B cell (primary cell): ENCODE measurements around the gene A1CF. TPM values are rescaled to one million over a fixed set of nuclear protein-coding genes. Genes with fewer than 3 reads are reported as not detected.
"Not testable (repeated sequence)": the region's sequence is repeated elsewhere in the genome, so short reads cannot be mapped to it uniquely, and the experiment has no call there.

Source experiments
- ATAC-seq: fragments of 200-7000 bp; cut with Tn5 transposase; one replicate; pipeline ENCODE4 v1.10.0; 2021; ENCODE audit warnings: low read depth, mild to moderate bottlenecking, moderate number of reproducible peaks, moderate library complexity
- CTCF ChIA-PET: fragments of 350-600 bp; sonication (Branson Sonifier 250); formaldehyde crosslinking; loops from one replicate; lab custom pipeline; 2021; ENCODE audit warnings: antibody characterized with exemption, inconsistent platforms; lab: Charles Lee
- POLR2A ChIA-PET: fragments of 350-600 bp; sonication (Branson Sonifier 250); formaldehyde crosslinking; loops from one replicate; lab custom pipeline; 2021; ENCODE audit warnings: antibody characterized with exemption; lab: Charles Lee
- DNase-seq: peaks from one replicate; pipeline ENCODE4 v3.0.0; 2013
- H2AFZ ChIP-seq: 2 replicates; pipeline ENCODE4 v1.6.1; 2012; ENCODE audit warnings: mild to moderate bottlenecking, low read depth, low read length; ENCODE audit not compliant: insufficient read depth, poor library complexity, severe bottlenecking
- H3K27ac ChIP-seq, 2 donors: 1 replicate in 1 of 2; 2 replicates in 1 of 2; pipeline ENCODE4 v1.5.1; 2012 to 2013; ENCODE audit warnings: low read length in 2 of 2, mild to moderate bottlenecking in 2 of 2, moderate library complexity in 1 of 2
- H3K27me3 ChIP-seq, 4 experiments: fragments of 200-600 bp in 1 of 4; sonication (generic) in 1 of 4; replicated peaks in 1 of 4; 1 replicate in 2 of 4; 2 replicates in 2 of 4; pipeline versions ENCODE4 v1.6.1 to v1.7.0; 2013 to 2016; ENCODE audit warnings: low read length in 3 of 4, mild to moderate bottlenecking in 2 of 4, mixed read lengths in 1 of 4, moderate library complexity in 1 of 4; ENCODE audit not compliant: insufficient read depth in 4 of 4, control insufficient read depth in 3 of 4; ENCODE audit errors: control extremely low read depth in 1 of 4
- H3K36me3 ChIP-seq, 2 experiments: replicated peaks in 1 of 2; 1 replicate in 1 of 2; 2 replicates in 1 of 2; pipeline versions ENCODE4 v1.6.1 to v1.7.1; 2013; ENCODE audit warnings: low read length in 1 of 2; ENCODE audit not compliant: insufficient read depth in 2 of 2, control insufficient read depth in 1 of 2; ENCODE audit errors: control extremely low read depth in 1 of 2, extremely low read depth in 1 of 2
- H3K4me1 ChIP-seq, 2 donors: fragments of 200-600 bp in 1 of 2; sonication (generic) in 1 of 2; 1 replicate in 1 of 2; 2 replicates in 1 of 2; pipeline versions ENCODE4 v1.5.1 to v1.6.1; 2013 to 2017; ENCODE audit warnings: low read length in 2 of 2; ENCODE audit not compliant: control insufficient read depth in 2 of 2, insufficient read depth in 2 of 2
- H3K4me2 ChIP-seq: replicated peaks from 2 replicates; pipeline ENCODE3; 2012; ENCODE audit warnings: mild to moderate bottlenecking, low read depth, low read length; ENCODE audit not compliant: poor library complexity, severe bottlenecking
- H3K4me3 ChIP-seq, 5 experiments: fragments of 200-600 bp in 1 of 5; sonication (generic) in 1 of 5; 1 replicate in 3 of 5; 2 replicates in 2 of 5; pipeline versions ENCODE4 v1.5.1 to v1.7.0; 2011 to 2016; ENCODE audit warnings: low read length in 4 of 5, mild to moderate bottlenecking in 4 of 5, low read depth in 2 of 5, control low read depth in 1 of 5, moderate library complexity in 1 of 5; ENCODE audit not compliant: insufficient read depth in 1 of 5; ENCODE audit errors: control extremely low read depth in 1 of 5, extremely low read depth in 1 of 5
- H3K79me2 ChIP-seq: fragments of 200-600 bp; sonication (generic); one replicate; pipeline ENCODE4 v1.6.0; 2016; ENCODE audit warnings: low read length; ENCODE audit not compliant: control insufficient read depth, insufficient read depth
- H3K9ac ChIP-seq: fragments of 200-600 bp; sonication (generic); 2 replicates; pipeline ENCODE4 v1.6.1; 2017; ENCODE audit warnings: mild to moderate bottlenecking, low read length, moderate library complexity
- H3K9me3 ChIP-seq, 3 donors: one replicate each; pipeline versions ENCODE4 v1.6.1 to v1.7.1; 2013; ENCODE audit warnings: low read length in 2 of 3; ENCODE audit not compliant: control insufficient read depth in 2 of 3, insufficient read depth in 1 of 3; ENCODE audit errors: control extremely low read depth in 1 of 3
- H4K20me1 ChIP-seq: 2 replicates; pipeline ENCODE4 v1.6.0; 2012; ENCODE audit warnings: mild to moderate bottlenecking, low read length; ENCODE audit not compliant: insufficient read depth, control insufficient read depth, poor library complexity, severe bottlenecking
- H3K27ac Mint-ChIP-seq: one replicate; pipeline ENCODE4 v1.8.0; 2021; ENCODE audit warnings: mixed read lengths
- H3K27me3 Mint-ChIP-seq: one replicate; pipeline ENCODE4 v1.8.0; 2021; ENCODE audit warnings: mixed read lengths
- H3K4me1 Mint-ChIP-seq: one replicate; pipeline ENCODE4 v1.8.0; 2021; ENCODE audit warnings: mixed read lengths
- H3K4me3 Mint-ChIP-seq: one replicate; pipeline ENCODE4 v1.8.0; 2021; ENCODE audit warnings: mixed read lengths
- H3K9me3 Mint-ChIP-seq: one replicate; pipeline ENCODE4 v1.8.0; 2022; ENCODE audit warnings: mixed read lengths; ENCODE audit not compliant: insufficient read depth
- EZH2 ChIP-seq: IDR thresholded peaks from 2 replicates; pipeline ENCODE4 v1.6.1; 2012; ENCODE audit warnings: borderline replicate concordance, low read depth, mild to moderate bottlenecking, moderate library complexity, low read length; ENCODE audit not compliant: insufficient read depth, poor library complexity, severe bottlenecking
- WGBS: methylation state at CpG from one replicate; pipeline ENCODE4 v1.1.5; 2013; ENCODE audit warnings: missing lambda C conversion rate; ENCODE audit not compliant: insufficient coverage; 5-methylcytosine and 5-hydroxymethylcytosine counted together
- intact Hi-C: fragments of 100-400 bp; cut with micrococcal nuclease; formaldehyde crosslinking; loops from one replicate; pipeline ENCODE4 v1.10.0; 2022
- polyA plus RNA-seq: library from polyadenylated mRNA; depleted of rRNA; stranded (reverse); fragments of >200 nt; gene quantifications from 2 replicates; pipeline ENCODE4 v1.2.3, GENCODE V29; 2012
- total RNA-seq, 2 donors: library from RNA; stranded (reverse); fragments of 120-200 nt in 1 of 2; gene quantifications; 1 replicate in 1 of 2; 2 replicates in 1 of 2; pipeline versions ENCODE4 v1.2.3 to v1.2.4, GENCODE V29; 2013 to 2022
- TF ChIP-seq, protein P1 (sequence below): fragments of 200-600 bp; IDR thresholded peaks from one replicate; pipeline ENCODE4 v1.8.0; 2022; ENCODE audit warnings: antibody characterized with exemption, mild to moderate bottlenecking

A1CF gene
- total and polyA plus RNA-seq, 2 donors (not counting 1 experiment from before 2014, with no cell fraction given), result not detected

DNA sequence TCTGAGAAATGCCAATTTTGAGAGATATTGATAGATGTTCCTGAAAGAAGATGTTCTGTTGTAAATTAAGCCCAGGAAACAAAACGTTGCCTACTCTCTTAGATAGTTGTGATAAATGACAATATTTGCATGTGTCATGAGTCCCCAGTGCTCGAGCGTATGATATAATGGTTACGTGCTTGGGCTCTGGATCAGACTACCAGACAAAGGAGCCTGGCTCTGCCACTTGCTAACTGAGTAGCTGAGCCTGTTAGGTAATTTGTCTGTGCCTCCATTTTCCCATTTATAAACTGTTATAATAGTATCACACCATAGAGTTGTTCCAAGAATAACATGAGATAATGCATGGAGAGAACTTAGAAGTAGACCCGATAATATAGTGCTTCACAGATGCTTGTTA, 1.8 kb downstream of the A1CF start:
- ChIA-PET CTCF (no interaction called here), POLR2A (no interaction called here)
- Histone ChIP-seq H3K27me3 (peaks cover 0 to 4% (median 0%) of the 10 kb centered on the region in 4 experiments), H2AFZ (no peak overlapping the region), H3K4me3 (no peak overlapping the region), H3K4me1 (no peaks in the 10 kb centered on the region), H3K36me3 (no peaks in the 10 kb centered on the region), H3K79me2 (no peaks in the 10 kb centered on the region), H3K27ac (no peak overlapping the region), H3K4me2 (no peak overlapping the region), H3K9ac (no peak overlapping the region), H4K20me1 (no peaks in the 10 kb centered on the region), H3K9me3 (no peaks in the 10 kb centered on the region)
- no peak overlapping the region for H3K4me3 Mint-ChIP-seq
- WGBS, result no CpG with 5 or more reads among the region's 5 CpGs
- no peak overlapping the region for H3K27ac Mint-ChIP-seq
- peaks cover 12% of the 10 kb centered on the region for H3K27me3 Mint-ChIP-seq
- TF ChIP-seq EZH2, result no peak
- TF ChIP-seq, protein P1, sequence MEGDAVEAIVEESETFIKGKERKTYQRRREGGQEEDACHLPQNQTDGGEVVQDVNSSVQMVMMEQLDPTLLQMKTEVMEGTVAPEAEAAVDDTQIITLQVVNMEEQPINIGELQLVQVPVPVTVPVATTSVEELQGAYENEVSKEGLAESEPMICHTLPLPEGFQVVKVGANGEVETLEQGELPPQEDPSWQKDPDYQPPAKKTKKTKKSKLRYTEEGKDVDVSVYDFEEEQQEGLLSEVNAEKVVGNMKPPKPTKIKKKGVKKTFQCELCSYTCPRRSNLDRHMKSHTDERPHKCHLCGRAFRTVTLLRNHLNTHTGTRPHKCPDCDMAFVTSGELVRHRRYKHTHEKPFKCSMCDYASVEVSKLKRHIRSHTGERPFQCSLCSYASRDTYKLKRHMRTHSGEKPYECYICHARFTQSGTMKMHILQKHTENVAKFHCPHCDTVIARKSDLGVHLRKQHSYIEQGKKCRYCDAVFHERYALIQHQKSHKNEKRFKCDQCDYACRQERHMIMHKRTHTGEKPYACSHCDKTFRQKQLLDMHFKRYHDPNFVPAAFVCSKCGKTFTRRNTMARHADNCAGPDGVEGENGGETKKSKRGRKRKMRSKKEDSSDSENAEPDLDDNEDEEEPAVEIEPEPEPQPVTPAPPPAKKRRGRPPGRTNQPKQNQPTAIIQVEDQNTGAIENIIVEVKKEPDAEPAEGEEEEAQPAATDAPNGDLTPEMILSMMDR, result no peak
- intact Hi-C loops, result no loop called here
- DNase-seq (no peak), ATAC-seq (no peak)
- no peaks in the 10 kb centered on the region for H3K4me1 Mint-ChIP-seq
- H3K9me3 Mint-ChIP-seq, result no peaks in the 10 kb centered on the region

DNA sequence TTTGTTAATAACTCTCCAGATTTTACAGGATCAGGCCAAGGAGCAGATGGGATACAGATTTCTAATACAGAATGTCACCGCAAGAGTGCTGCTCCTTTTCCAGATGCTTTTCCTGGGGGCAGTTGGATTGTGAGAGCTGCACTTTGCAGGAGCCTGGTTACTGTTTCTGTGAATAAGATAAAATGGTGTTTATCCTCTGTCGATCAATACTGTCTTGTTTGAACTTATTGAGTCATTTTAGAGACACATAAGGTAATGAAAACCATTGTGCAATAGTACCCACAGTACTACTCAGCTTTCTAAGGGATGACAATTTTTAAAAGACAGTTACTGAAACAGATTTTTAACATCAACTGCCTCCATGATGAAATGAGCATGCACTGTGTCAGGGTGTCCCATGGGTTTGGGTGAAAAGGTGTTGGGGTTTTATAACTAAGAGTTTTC, 2.9 kb downstream of the A1CF start:
- Histone ChIP-seq H3K27ac (no peak overlapping the region), H3K9ac (no peak overlapping the region), H3K27me3 (peaks cover 0 to 4% (median 0%) of the 10 kb centered on the region in 4 experiments), H3K4me2 (no peak overlapping the region), H3K4me3 (no peak overlapping the region), H2AFZ (no peak overlapping the region), H4K20me1 (no peaks in the 10 kb centered on the region), H3K79me2 (no peaks in the 10 kb centered on the region), H3K4me1 (no peaks in the 10 kb centered on the region), H3K36me3 (no peaks in the 10 kb centered on the region), H3K9me3 (no peaks in the 10 kb centered on the region)
- ATAC-seq (no peak), DNase-seq (no peak)
- ChIA-PET POLR2A (no interaction called here), CTCF (interaction anchor here (1.2 kb wide), 1 partner anchor 70 kb away, joined by 3 read pairs; no protein-coding TSS in a partner anchor)
- Mint-ChIP-seq H3K27ac (no peak overlapping the region), H3K27me3 (peaks cover 12% of the 10 kb centered on the region), H3K4me3 (no peak overlapping the region), H3K4me1 (no peaks in the 10 kb centered on the region), H3K9me3 (no peaks in the 10 kb centered on the region)
- TF ChIP-seq EZH2, result no peak
- TF ChIP-seq, protein P1, result no peak
- 100% methylated on average over 1 of the region's 2 CpGs for WGBS
- intact Hi-C loops, result no loop called here

DNA sequence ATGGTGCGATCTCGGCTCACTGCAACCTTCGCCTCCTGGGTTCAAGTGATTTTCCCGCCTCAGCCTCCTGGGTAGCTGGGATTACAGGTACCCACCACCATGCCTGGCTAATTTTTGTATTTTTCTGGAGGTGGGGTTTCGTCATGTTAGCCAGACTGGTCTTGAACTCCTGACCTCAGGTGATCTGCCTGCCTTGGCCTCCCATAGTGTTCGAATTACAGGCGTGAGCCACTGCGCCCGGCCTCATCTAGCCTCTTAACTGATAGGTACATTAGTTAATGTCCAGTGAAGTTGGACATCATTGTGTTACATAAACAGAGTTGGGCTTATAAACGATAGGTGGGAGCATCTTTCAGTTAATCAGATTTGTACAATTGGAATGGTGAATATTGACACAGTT, 4.4 kb downstream of the A1CF start:
- intact Hi-C loops, H3K27me3 ChIP-seq, H3K9me3 Mint-ChIP-seq, POLR2A ChIA-PET, H3K4me1 ChIP-seq, DNase-seq, CTCF ChIA-PET, H2AFZ ChIP-seq, H3K4me3 ChIP-seq, H3K27ac Mint-ChIP-seq, H3K9ac ChIP-seq, H3K36me3 ChIP-seq, H3K4me1 Mint-ChIP-seq, H3K79me2 ChIP-seq, H3K27ac ChIP-seq, H3K9me3 ChIP-seq, H4K20me1 ChIP-seq, H3K4me2 ChIP-seq, H3K4me3 Mint-ChIP-seq, ATAC-seq: not testable (repeated sequence)
- H3K27me3 Mint-ChIP-seq, result peaks cover 12% of the 10 kb centered on the region
- WGBS, result 90% methylated on average over 9 of the region's 10 CpGs
